Astrocyte (in vitro differentiated cells and primary cell): ENCODE results near the gene ME2.

ENCODE experiments used
- EZH2 ChIP-seq: IDR thresholded peaks from 2 replicates; pipeline ENCODE4 v1.6.1; 2012; ENCODE audit warnings: mild to moderate bottlenecking, low read length, inconsistent platforms; ENCODE audit not compliant: insufficient read depth
- TF ChIP-seq, protein P1 (sequence below): IDR thresholded peaks from 2 replicates; pipeline ENCODE4 v1.5.1; 2011; ENCODE audit warnings: low read depth, mild to moderate bottlenecking, inconsistent platforms, low read length, moderate library complexity; ENCODE audit not compliant: insufficient read depth

DNA sequence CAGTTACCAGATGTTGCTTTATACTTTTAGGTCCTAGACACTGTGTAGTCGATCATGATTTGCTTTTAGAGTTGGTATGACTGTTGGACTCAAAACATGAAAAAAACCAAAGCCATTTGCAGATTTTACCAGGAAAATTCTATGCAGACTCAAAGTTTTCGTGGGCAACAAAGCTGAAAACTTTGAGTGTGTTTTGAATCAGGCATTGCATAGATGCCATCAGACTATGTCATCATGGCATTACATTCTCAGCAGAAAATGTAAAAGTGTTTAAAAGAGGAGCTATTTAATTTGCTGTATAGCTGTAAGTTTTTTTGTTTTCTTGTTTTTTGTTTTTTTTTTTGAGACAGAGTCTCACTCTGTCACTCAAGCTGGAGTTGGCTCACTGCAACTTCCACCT is 45.5 kb downstream of the ME2 start:
- TF ChIP-seq, protein P1, sequence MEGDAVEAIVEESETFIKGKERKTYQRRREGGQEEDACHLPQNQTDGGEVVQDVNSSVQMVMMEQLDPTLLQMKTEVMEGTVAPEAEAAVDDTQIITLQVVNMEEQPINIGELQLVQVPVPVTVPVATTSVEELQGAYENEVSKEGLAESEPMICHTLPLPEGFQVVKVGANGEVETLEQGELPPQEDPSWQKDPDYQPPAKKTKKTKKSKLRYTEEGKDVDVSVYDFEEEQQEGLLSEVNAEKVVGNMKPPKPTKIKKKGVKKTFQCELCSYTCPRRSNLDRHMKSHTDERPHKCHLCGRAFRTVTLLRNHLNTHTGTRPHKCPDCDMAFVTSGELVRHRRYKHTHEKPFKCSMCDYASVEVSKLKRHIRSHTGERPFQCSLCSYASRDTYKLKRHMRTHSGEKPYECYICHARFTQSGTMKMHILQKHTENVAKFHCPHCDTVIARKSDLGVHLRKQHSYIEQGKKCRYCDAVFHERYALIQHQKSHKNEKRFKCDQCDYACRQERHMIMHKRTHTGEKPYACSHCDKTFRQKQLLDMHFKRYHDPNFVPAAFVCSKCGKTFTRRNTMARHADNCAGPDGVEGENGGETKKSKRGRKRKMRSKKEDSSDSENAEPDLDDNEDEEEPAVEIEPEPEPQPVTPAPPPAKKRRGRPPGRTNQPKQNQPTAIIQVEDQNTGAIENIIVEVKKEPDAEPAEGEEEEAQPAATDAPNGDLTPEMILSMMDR: no peak
- no peak for TF ChIP-seq EZH2
